ENCODE measurements around the gene NCAPG.

The NCAPG gene

GRCh38 chr4:17869327-17869726, 58.5 kb downstream of the NCAPG start:
- TF ChIP-seq POLR2A (IDR thresholded peaks at IDR 0.05; ENCODE audit: low read length) (no peak), GATA1 (IDR thresholded peaks at IDR 0.05; ENCODE audit: low read depth, low read length) (no peak)
- DNase-seq, result no peak

- DNase-seq, result no peak
- TF ChIP-seq GATA1 (IDR thresholded peaks at IDR 0.05; ENCODE audit: low read depth, low read length), result no peak
- no peak for TF ChIP-seq POLR2A (IDR thresholded peaks at IDR 0.05; ENCODE audit: low read length)
These were observed 64.8 kb downstream of the NCAPG start for GRCh38 chr4:17875402-17876070.

- no peak for DNase-seq
- TF ChIP-seq GATA1 (IDR thresholded peaks at IDR 0.05; ENCODE audit: low read depth, low read length) (no peak), POLR2A (IDR thresholded peaks at IDR 0.05; ENCODE audit: low read length) (no peak)
These were observed 66.2 kb downstream of the NCAPG start for GRCh38 chr4:17876943-17877342.

- TF ChIP-seq POLR2A (IDR thresholded peaks at IDR 0.05; ENCODE audit: low read length) (no peak), GATA1 (IDR thresholded peaks at IDR 0.05; ENCODE audit: low read depth, low read length) (no peak)
- DNase-seq, result no peak
These were observed 66.9 kb downstream of the NCAPG start for GRCh38 chr4:17877661-17878060.

- no peak for DNase-seq
- TF ChIP-seq GATA1 (IDR thresholded peaks at IDR 0.05; ENCODE audit: low read depth, low read length) (no peak), POLR2A (IDR thresholded peaks at IDR 0.05; ENCODE audit: low read length) (no peak)
These were observed 73.3 kb downstream of the NCAPG start for GRCh38 chr4:17884063-17884462.

DNA sequence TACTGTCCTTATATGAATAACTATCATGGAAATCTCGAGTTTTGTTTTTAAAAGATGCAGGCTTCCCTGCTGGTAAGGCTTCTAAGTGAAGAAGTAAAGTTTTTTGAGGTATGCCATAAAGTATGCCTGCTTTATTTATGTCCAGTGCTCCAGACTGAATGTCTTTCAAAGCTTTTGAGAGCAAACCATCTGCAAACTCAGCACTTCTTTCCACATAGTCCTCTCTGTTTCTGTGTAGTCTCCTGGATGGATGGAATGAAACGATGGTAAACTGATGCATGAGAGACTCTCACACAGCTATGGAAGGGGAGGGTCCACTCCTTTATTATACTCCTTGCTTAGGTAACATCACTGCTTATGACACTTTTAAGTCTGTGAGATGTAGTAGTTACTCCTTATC, 73.7 kb downstream of the NCAPG start:
- no peak for DNase-seq
- no peak for TF ChIP-seq GATA1 (IDR thresholded peaks at IDR 0.05; ENCODE audit: low read depth, low read length)
- TF ChIP-seq POLR2A (IDR thresholded peaks at IDR 0.05; ENCODE audit: low read length), result no peak

DNA sequence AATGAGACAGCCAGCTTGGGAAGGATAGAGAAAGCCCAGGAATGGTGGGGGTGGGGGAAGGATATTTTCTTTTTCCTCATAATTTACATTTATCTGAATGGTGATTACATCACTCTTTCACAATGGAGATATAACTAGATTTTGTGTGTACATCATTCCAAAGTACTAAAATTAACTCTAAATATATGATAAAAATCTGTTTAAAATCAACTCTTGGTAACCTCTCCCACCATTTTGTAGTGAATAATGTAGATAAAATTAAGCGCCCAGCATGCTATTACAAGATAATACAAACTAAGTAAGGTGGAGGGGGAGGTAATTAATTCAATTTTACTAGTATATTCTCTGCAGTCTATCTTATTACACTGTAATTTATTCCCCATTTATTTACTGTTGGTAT, 78.9 kb downstream of the NCAPG start:
- TF ChIP-seq POLR2A (IDR thresholded peaks at IDR 0.05; ENCODE audit: low read length), result no peak
- TF ChIP-seq GATA1 (IDR thresholded peaks at IDR 0.05; ENCODE audit: low read depth, low read length), result no peak
- no peak for DNase-seq

GRCh38 chr4:17894421-17894820, 83.6 kb downstream of the NCAPG start:
- TF ChIP-seq POLR2A (IDR thresholded peaks at IDR 0.05; ENCODE audit: low read length) (no peak), GATA1 (IDR thresholded peaks at IDR 0.05; ENCODE audit: low read depth, low read length) (no peak)
- DNase-seq, result no peak
